Fibroblast of pulmonary artery (primary cell): ENCODE data around the gene MYO5A.
A peak's percentile ranks its signal among the peaks of the same experiment; 100 is the strongest.

Experiments used
- DNase-seq: peaks from one replicate; pipeline ENCODE4 v3.0.0-alpha.2; 2010; ENCODE audit warnings: low read depth
- H3K4me3 ChIP-seq: replicated peaks from 2 replicates; pipeline ENCODE4 v1.5.1; 2011; ENCODE audit warnings: low read depth, mild to moderate bottlenecking, control low read depth, low read length, moderate library complexity
- TF ChIP-seq, protein P1 (sequence below): IDR thresholded peaks from 2 replicates; pipeline ENCODE4 v1.5.1; 2011; ENCODE audit warnings: mild to moderate bottlenecking, control low read depth, low read length, inconsistent platforms; ENCODE audit errors: missing control alignments

Gene MYO5A

DNA sequence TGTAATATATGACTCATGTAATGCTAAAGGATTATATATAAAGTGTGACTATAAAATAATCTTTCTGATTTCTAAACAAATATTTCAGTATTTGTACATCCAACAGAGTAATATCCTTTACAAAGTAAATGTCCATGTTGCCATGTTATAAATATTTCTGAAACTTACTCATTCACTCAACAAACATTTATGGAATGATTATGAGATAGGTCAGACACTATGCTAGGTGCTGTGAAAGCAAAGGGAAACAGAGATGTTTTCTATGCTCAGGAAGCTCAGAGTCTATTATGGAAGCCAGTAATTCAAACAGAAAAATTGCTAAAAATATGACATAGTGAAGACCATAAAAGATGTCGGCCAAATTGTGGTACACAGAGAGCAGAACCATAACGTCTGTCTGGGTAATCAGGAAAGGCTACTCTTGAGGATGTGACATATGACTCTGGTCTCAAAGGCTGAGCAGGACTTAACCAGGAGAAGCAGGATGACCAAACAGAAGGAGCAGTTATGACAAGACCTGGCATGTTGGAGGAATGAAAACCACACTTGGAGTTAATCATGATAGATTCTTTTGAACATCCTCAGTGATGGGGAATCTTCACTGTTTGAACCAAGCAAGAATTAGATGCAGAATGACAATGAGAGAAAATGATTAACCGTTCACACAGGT is 194.1 kb downstream of the MYO5A start:
- DNase-seq, result no peak
- TF ChIP-seq, protein P1, sequence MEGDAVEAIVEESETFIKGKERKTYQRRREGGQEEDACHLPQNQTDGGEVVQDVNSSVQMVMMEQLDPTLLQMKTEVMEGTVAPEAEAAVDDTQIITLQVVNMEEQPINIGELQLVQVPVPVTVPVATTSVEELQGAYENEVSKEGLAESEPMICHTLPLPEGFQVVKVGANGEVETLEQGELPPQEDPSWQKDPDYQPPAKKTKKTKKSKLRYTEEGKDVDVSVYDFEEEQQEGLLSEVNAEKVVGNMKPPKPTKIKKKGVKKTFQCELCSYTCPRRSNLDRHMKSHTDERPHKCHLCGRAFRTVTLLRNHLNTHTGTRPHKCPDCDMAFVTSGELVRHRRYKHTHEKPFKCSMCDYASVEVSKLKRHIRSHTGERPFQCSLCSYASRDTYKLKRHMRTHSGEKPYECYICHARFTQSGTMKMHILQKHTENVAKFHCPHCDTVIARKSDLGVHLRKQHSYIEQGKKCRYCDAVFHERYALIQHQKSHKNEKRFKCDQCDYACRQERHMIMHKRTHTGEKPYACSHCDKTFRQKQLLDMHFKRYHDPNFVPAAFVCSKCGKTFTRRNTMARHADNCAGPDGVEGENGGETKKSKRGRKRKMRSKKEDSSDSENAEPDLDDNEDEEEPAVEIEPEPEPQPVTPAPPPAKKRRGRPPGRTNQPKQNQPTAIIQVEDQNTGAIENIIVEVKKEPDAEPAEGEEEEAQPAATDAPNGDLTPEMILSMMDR, result no peak
- H3K4me3 ChIP-seq, result no peak overlapping the region

DNA sequence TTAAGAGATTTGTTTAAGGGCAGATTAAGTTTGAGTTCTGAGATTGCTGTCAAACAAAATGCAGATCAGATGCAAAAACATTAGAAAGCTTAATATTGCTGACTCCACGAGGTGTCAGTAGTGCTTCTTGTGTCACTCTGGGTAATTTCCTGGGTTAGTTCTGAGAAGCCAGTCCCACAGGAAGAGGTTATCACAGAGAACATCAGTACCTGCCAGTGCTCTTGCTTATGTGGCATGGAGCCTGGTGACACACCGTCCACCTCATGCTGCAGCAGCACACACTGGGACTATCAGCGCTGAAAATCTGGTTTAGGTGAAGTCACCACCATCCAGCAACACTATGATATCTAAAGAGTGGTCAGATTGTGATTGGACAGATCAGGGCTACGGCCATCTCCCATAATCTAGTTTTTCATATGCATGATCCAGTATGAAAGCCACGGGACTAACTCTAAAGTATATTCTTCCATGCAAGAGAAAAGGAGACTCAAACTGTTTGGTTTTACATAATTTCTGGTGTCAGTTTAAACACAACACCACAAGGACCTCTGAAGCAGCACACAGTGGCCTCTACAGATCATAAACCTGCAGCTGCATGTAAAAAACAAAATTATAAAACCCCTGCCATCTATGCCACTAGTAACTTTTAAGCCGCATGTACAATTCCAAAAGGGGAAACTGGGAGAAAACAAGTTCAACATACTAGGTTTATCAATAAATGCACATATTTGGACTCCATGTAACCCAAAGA is 197.0 kb downstream of the MYO5A start:
- TF ChIP-seq, protein P1, result peak; percentile 60
- DNase-seq, result peak; percentile 70
- no peak overlapping the region for H3K4me3 ChIP-seq

DNA sequence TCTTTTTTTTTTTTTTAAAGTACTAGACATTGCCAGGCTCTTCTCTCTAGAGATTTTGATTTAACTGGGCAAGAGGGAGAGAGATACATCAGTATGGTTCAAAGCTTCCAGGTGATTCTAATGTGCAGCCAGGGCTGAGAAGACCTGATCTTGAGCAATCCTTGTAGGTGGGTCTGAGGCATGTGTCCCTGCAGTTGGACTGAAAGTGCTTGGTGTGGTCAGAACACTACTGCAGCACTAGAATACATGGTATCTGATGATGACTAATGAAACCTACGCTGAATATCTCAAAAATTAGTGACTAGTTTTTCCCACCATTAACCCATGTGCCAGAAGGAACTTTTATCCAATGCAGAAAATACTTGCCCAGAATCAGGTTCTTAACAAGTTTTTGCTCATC is 198.7 kb downstream of the MYO5A start:
- TF ChIP-seq, protein P1, result no peak

DNA sequence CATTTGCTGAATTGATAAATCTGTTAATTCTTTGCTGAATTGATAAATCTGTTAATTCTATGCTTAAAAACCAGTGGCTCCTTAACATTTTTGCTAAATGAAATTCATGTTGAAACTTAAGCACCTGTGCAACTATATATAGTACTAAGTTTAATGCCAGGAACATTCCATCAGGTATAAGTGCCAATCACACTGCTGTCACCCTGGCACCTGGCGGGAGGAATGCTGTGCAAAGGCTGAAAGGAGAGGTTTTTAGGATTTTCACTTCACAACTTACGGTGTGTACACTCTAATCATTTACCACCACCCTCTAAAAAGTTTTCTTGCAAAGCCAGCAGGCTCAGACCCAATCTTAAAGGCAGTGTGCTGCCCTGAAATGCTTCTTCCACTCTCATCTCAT is 199.5 kb downstream of the MYO5A start:
- H3K4me3 ChIP-seq, result no peak overlapping the region
- no peak for DNase-seq
- TF ChIP-seq, protein P1, result no peak

More for the DNA sequence above, 198.7 kb downstream of the MYO5A start:
- no peak for DNase-seq
- no peak overlapping the region for H3K4me3 ChIP-seq

DNA sequence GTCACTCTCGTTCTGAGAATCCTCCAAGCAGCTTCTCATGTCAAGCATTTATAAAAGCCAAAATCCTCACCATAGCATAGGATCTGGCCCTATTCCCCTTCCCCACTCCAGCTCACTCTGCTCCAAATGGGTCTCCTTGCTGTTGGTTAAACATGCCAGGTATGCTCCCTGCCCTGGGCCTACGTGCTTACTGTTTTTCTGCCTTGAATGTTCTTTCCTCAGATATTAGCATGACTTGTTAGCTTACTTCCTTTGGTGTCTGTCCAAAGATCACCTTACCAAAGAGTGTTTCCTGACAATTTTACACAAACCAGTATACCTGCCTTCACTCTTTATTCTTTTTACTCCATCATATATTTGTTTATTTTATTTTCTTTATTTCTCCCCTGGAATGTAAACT is 200.0 kb downstream of the MYO5A start:
- TF ChIP-seq, protein P1, result no peak
- DNase-seq, result no peak
- no peak overlapping the region for H3K4me3 ChIP-seq

DNA sequence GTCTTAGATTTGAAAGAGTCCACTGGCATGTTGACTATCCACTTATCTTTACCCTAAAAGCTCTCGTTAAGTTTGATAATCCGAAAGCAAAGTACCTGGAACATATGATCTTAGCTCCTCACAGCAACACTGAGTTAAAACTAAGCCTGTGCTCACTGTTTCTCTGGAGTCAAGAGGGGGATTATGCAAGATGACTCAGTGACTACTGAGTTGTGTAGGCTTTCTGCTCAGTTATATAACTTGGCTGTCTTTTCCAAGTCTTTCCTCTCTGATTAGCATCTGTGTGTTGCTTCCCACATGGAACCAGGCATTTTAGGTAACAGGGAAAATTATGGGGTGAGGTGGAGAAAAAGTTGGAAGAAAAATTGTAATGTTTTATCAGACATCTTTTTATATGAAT is 201.9 kb downstream of the MYO5A start:
- TF ChIP-seq, protein P1, result no peak
- peak; percentile 31 for DNase-seq

More for the DNA sequence above, 201.9 kb downstream of the MYO5A start:
- H3K4me3 ChIP-seq, result no peak overlapping the region
